NCI-H748 (cell line): ENCODE measurements around the gene PTPN11.
"Not testable (repeated sequence)": the region's sequence is repeated elsewhere in the genome, so short reads cannot be mapped to it uniquely, and the experiment has no call there.

Experiments used
- DNase-seq: peaks from one replicate; lab custom pipeline; 2025; ENCODE audit not compliant: unreplicated experiment; lab: John Stamatoyannopoulos, UW

Gene PTPN11

GRCh38 chr12:112418608-112419296, at the start of gene PTPN11:
Gene PTPN11 (plus strand): TSS chr12:112418947. CDS start chr12:112419112, 165 bp downstream.
- peak; percentile 88 for DNase-seq

- DNase-seq: no peak
Observed at GRCh38 chr12:112370199-112370598, 48.5 kb upstream of the PTPN11 start.

GRCh38 chr12:112370868-112371510, 47.8 kb upstream of the PTPN11 start:
- peak; percentile 16 for DNase-seq

GRCh38 chr12:112374166-112374740, 44.5 kb upstream of the PTPN11 start:
- DNase-seq: no peak

GRCh38 chr12:112375105-112375504, 43.6 kb upstream of the PTPN11 start:
- peak; percentile 74 for DNase-seq

- peak; percentile 59 for DNase-seq
Observed at GRCh38 chr12:112380663-112381405, 37.9 kb upstream of the PTPN11 start.

GRCh38 chr12:112381406-112381882, 37.3 kb upstream of the PTPN11 start:
- peak; percentile 66 for DNase-seq

GRCh38 chr12:112381883-112382796, 36.6 kb upstream of the PTPN11 start, which contains the start of gene HECTD4:
Gene HECTD4 (minus strand): TSS chr12:112382431. CDS start chr12:112382128, 303 bp downstream.
- DNase-seq: peak; percentile 93

GRCh38 chr12:112382866-112383265, 35.9 kb upstream of the PTPN11 start:
- no peak for DNase-seq

GRCh38 chr12:112386726-112387125, 32.0 kb upstream of the PTPN11 start:
- DNase-seq: no peak

- DNase-seq: no peak
Observed at GRCh38 chr12:112389228-112389627, 29.5 kb upstream of the PTPN11 start.

- DNase-seq: not testable (repeated sequence)
Observed at GRCh38 chr12:112389922-112390654, 28.7 kb upstream of the PTPN11 start.

GRCh38 chr12:112393328-112393727, 25.4 kb upstream of the PTPN11 start:
- peak; percentile 5 for DNase-seq

GRCh38 chr12:112401054-112401453, 17.7 kb upstream of the PTPN11 start:
- no peak for DNase-seq

GRCh38 chr12:112401903-112402498, 16.7 kb upstream of the PTPN11 start:
- no peak for DNase-seq

- no peak for DNase-seq
Observed at GRCh38 chr12:112406519-112407488, 11.9 kb upstream of the PTPN11 start.

- not testable (repeated sequence) for DNase-seq
Observed at GRCh38 chr12:112407683-112408082, 11.1 kb upstream of the PTPN11 start.

- no peak for DNase-seq
Observed at GRCh38 chr12:112408621-112409020, 10.1 kb upstream of the PTPN11 start.
